HEK293 (cell line): ENCODE data around the gene EPS8.

Source experiments
- GLI2 ChIP-seq: fragments of 450-650 bp; formaldehyde crosslinking; IDR thresholded peaks from 2 replicates; pipeline ENCODE4; 2017; ENCODE audit warnings: missing biosample characterization, missing genetic modification characterization, low read depth, borderline replicate concordance
- PBX3 ChIP-seq: sonication (generic); formaldehyde crosslinking; IDR thresholded peaks from 2 replicates; pipeline ENCODE4 v1.8.1; 2022; ENCODE audit warnings: mild to moderate bottlenecking, moderate library complexity, missing genetic modification reagents
- YY1 ChIP-seq: fragments of 450-650 bp; formaldehyde crosslinking; IDR thresholded peaks from 2 replicates; pipeline ENCODE4 v1.5.1; 2018; ENCODE audit warnings: missing biosample characterization, missing genetic modification characterization
- ZNF148 ChIP-seq: fragments of 450-650 bp; formaldehyde crosslinking; IDR thresholded peaks from 2 replicates; pipeline ENCODE4 v1.5.0; 2017; ENCODE audit warnings: missing biosample characterization, missing genetic modification characterization, borderline replicate concordance
- ZNF274 ChIP-seq, 2 experiments: fragments of 200-500 bp in 1 of 2; fragments of 450-650 bp in 1 of 2; sonication (Bioruptor generic) in 1 of 2; formaldehyde crosslinking in 1 of 2; IDR thresholded peaks; 2 replicates each; pipeline versions ENCODE4 v1.5.1 to v1.6.1; 2014 to 2016; ENCODE audit warnings: borderline replicate concordance in 1 of 2, inconsistent platforms in 1 of 2, low read length in 1 of 2, missing biosample characterization in 1 of 2, missing genetic modification characterization in 1 of 2
- ZNF561 ChIP-seq: fragments of 450-650 bp; IDR thresholded peaks from 2 replicates; pipeline ENCODE4 v1.5.1; 2018; ENCODE audit warnings: missing biosample characterization, missing genetic modification characterization, borderline replicate concordance
- ZNF580 ChIP-seq: fragments of 450-650 bp; formaldehyde crosslinking; IDR thresholded peaks from 2 replicates; pipeline ENCODE4 v1.5.1; 2016; ENCODE audit warnings: missing biosample characterization, missing genetic modification characterization
- ZSCAN16 ChIP-seq: fragments of 450-650 bp; formaldehyde crosslinking; IDR thresholded peaks from 2 replicates; pipeline ENCODE4 v1.5.1; 2016; ENCODE audit warnings: missing biosample characterization, missing genetic modification characterization
- TF ChIP-seq, protein P1 (sequence below): fragments of 450-650 bp; formaldehyde crosslinking; IDR thresholded peaks from 2 replicates; pipeline ENCODE4 v1.5.1; 2016; ENCODE audit warnings: missing biosample characterization, missing genetic modification characterization
- TF ChIP-seq, protein P2 (sequence below): fragments of 450-650 bp; formaldehyde crosslinking; IDR thresholded peaks from 2 replicates; pipeline ENCODE4 v1.5.1; 2017; ENCODE audit warnings: missing biosample characterization, mild to moderate bottlenecking, missing genetic modification characterization, moderate library complexity
- TF ChIP-seq, protein P3 (sequence below): fragments of 450-650 bp; formaldehyde crosslinking; IDR thresholded peaks from 2 replicates; pipeline ENCODE4 v1.5.1; 2016; ENCODE audit warnings: missing biosample characterization, missing genetic modification characterization
- TF ChIP-seq, protein P4 (sequence below): fragments of 450-650 bp; formaldehyde crosslinking; IDR thresholded peaks from 2 replicates; pipeline ENCODE4 v1.5.1; 2016; ENCODE audit warnings: missing biosample characterization, missing genetic modification characterization

- TF ChIP-seq, protein P1, sequence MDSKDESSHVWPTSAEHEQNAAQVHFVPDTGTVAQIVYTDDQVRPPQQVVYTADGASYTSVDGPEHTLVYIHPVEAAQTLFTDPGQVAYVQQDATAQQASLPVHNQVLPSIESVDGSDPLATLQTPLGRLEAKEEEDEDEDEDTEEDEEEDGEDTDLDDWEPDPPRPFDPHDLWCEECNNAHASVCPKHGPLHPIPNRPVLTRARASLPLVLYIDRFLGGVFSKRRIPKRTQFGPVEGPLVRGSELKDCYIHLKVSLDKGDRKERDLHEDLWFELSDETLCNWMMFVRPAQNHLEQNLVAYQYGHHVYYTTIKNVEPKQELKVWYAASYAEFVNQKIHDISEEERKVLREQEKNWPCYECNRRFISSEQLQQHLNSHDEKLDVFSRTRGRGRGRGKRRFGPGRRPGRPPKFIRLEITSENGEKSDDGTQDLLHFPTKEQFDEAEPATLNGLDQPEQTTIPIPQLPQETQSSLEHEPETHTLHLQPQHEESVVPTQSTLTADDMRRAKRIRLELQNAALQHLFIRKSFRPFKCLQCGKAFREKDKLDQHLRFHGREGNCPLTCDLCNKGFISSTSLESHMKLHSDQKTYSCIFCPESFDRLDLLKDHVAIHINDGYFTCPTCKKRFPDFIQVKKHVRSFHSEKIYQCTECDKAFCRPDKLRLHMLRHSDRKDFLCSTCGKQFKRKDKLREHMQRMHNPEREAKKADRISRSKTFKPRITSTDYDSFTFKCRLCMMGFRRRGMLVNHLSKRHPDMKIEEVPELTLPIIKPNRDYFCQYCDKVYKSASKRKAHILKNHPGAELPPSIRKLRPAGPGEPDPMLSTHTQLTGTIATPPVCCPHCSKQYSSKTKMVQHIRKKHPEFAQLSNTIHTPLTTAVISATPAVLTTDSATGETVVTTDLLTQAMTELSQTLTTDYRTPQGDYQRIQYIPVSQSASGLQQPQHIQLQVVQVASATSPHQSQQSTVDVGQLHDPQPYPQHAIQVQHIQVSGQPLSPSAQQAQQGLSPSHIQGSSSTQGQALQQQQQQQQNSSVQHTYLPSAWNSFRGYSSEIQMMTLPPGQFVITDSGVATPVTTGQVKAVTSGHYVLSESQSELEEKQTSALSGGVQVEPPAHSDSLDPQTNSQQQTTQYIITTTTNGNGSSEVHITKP (tag by site-specific recombination) = no peak
- TF ChIP-seq, protein P2, sequence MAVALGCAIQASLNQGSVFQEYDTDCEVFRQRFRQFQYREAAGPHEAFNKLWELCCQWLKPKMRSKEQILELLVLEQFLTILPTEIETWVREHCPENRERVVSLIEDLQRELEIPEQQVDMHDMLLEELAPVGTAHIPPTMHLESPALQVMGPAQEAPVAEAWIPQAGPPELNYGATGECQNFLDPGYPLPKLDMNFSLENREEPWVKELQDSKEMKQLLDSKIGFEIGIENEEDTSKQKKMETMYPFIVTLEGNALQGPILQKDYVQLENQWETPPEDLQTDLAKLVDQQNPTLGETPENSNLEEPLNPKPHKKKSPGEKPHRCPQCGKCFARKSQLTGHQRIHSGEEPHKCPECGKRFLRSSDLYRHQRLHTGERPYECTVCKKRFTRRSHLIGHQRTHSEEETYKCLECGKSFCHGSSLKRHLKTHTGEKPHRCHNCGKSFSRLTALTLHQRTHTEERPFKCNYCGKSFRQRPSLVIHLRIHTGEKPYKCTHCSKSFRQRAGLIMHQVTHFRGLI (tag by site-specific recombination) = no peak
- TF ChIP-seq ZNF580 (no peak), YY1 (no peak), ZNF274 (IDR thresholded peaks at IDR 0.05; ENCODE audit: low read length) (no peak), ZNF274 (tag by site-specific recombination; IDR thresholded peaks at IDR 0.05; ENCODE audit: borderline replicate concordance) (no peak), ZNF561 (tag by site-specific recombination) (no peak), ZSCAN16 (tag by site-specific recombination) (no peak), ZNF148 (tag by site-specific recombination) (no peak), PBX3 (CRISPR knock-in tag) (no peak), GLI2 (tag by site-specific recombination) (no peak)
- TF ChIP-seq, protein P3, sequence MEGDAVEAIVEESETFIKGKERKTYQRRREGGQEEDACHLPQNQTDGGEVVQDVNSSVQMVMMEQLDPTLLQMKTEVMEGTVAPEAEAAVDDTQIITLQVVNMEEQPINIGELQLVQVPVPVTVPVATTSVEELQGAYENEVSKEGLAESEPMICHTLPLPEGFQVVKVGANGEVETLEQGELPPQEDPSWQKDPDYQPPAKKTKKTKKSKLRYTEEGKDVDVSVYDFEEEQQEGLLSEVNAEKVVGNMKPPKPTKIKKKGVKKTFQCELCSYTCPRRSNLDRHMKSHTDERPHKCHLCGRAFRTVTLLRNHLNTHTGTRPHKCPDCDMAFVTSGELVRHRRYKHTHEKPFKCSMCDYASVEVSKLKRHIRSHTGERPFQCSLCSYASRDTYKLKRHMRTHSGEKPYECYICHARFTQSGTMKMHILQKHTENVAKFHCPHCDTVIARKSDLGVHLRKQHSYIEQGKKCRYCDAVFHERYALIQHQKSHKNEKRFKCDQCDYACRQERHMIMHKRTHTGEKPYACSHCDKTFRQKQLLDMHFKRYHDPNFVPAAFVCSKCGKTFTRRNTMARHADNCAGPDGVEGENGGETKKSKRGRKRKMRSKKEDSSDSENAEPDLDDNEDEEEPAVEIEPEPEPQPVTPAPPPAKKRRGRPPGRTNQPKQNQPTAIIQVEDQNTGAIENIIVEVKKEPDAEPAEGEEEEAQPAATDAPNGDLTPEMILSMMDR (tag by site-specific recombination) = no peak
- TF ChIP-seq, protein P4, sequence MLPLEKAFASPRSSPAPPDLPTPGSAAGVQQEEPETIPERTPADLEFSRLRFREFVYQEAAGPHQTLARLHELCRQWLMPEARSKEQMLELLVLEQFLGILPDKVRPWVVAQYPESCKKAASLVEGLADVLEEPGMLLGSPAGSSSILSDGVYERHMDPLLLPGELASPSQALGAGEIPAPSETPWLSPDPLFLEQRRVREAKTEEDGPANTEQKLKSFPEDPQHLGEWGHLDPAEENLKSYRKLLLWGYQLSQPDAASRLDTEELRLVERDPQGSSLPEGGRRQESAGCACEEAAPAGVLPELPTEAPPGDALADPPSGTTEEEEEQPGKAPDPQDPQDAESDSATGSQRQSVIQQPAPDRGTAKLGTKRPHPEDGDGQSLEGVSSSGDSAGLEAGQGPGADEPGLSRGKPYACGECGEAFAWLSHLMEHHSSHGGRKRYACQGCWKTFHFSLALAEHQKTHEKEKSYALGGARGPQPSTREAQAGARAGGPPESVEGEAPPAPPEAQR (tag by site-specific recombination) = no peak
Measured at GRCh38 chr12:15608406-15608805, 180.8 kb downstream of the EPS8 start.
